Stimulated activated CD8-positive, alpha-beta memory T cell treated with anti-CD3 and anti-CD28 coated beads, Interleukin-2, amount 100 ng/mL, for 48 hours (primary cell): Measurements from ENCODE around the gene ZSWIM7.
"Not testable (repeated sequence)": the region's sequence is repeated elsewhere in the genome, so short reads cannot be mapped to it uniquely, and the experiment has no call there.

ENCODE experiments used
- DNase-seq, 2 donors: peaks; one replicate each; pipeline ENCODE4 v3.0.0-alpha.2; 2020; ENCODE audit warnings: low read depth in 2 of 2

Gene ZSWIM7

DNA sequence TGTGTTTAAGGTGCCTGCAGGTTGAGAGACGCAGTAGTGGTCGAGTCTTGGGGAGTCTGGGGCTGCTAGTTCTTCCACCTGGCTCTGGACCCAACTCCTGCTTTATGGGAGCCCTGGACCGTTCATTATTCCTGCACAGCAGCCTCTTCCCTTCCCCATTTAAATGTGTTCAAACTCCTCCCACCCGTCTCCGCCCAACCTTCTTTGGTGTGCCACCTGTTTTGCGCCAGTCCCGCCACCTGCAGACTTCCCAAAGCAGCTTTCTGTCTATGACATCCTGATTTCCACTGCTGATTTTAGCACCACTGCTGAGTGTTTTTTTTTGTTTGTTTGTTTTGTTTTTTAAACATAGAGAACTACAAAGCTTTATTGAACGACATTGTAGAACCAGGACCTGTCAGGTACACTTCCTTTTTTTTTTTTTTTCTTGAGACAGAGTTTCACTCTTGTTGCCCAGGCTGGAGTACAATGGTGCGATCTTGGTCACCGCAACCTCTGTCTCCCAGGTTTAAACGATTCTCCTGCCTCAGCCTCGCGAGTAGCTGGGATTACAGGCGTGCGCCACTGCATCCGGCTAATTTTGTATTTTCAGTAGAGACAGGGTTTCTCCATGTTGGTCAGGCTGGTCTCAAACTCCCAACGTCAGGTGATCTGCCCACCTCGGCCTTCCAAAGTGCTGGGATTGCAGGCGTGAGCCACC lies 41.7 kb downstream of the ZSWIM7 start:
- DNase-seq = no peak

DNA sequence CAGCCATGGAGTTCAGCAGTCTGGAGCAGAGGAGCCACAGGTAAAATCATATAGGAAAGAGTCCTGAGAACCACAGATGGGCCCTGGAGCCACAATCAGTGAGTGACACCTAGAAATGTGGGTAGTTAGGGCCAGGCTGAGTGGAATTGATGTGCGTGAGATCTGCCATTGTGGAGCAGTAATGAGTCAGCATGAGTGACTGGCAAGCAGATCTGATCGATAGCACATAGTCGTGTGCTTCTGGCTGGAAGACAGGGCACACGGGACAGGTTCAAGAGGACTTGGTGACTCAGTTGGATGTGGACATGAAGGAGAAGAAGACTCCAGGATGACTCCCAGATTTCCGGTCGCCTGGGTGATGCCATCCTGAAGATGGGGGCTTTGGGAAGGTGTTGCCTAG lies 42.3 kb downstream of the ZSWIM7 start:
- DNase-seq = peak in 1 of 2 donors; percentile 33

DNA sequence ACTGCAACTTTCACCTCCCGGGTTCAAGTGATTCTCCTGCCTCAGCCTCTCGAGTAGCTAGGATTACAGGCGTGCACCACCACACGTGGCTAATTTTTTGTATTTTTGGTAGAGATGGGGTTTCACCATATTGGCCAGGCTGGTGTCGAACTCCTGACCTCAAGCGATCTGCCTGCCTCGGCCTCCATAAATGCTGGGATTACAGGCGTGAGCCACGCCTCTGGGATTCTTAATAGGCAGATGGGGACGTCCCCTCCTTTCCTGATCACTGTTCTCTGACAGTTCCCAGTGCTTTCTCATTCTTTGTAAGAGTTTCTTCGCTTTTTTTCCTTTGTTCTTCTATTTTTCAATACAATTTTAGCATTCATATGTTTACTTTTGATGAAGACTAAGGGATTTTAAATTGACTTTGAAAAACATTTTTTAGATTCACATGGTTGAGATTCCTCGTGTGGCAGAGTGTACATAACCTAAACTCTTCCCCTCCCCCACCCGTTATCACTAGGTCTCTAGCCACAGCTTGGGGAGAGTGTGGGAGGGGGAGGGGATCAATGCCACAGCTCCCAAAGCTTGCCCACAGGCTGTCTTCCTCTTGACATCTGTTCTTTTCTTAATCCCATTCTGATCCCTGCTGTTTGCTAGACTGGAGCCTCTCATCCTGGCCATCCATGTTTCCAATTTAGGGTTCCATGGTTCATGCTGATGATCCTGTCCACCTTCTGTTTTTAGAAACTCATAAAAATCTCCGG lies 43.5 kb downstream of the ZSWIM7 start:
- no peak for DNase-seq

DNA sequence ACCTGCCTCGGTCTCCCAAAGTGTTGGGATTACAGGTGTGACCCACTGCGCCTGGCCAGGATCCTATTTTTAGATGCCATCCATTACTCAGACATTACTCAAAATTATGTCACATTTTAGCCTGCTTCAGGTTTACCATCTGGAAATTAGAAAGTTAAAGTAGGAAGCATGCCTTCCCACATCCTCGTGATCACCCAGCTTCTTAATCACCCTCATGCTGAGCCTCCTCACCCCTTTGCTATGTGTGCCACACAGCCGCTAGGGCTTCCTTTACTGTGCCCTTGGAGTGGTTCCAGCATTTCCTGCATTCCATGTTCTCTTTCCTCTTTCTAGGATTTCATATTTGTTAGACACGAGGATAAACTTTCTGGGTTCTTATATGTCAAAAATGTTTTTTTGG lies 45.3 kb downstream of the ZSWIM7 start:
- DNase-seq = no peak

DNA sequence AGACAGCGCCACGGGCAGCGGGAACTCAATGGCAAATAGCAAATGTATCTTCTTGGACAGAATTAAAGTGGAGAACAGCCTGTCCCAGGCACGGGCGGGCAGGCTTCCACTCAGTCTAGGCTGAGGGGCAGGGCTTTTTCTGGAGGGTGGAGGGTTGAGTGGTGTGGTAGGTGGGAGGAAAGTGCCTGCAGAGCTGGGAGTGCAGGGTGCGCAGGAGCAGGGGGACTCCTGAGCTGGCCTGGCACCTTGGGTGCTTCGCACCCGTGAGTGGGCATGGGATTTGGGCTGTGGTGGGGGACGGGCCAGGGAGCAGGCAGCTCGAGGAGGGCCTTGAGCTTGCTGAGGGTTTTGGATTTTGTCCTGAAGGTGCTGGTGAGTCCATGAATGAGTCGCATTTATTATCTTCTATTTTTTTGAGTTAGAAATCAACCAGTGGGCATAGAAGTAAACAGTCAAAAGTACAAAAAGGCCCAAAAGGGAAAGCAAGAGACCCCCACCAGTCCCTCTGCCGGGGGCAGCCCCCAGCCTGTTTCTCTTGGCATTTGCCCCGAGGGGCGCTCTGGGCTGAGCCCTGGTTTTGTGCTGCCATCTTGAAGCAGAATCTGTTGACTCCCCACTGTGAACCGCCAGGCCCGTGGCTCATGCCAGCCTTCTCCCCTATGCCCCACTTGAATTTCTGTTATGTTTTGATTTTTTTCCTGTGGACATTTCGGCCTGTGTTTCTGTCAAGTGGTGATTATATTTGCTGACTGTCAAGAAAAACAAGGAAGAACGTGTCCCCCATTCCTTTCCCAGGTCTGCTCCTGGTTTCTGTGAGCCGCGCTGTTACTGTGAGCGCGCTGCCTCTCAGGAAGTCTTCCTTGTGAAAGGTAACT lies 46.4 kb downstream of the ZSWIM7 start:
- DNase-seq = no peak

DNA sequence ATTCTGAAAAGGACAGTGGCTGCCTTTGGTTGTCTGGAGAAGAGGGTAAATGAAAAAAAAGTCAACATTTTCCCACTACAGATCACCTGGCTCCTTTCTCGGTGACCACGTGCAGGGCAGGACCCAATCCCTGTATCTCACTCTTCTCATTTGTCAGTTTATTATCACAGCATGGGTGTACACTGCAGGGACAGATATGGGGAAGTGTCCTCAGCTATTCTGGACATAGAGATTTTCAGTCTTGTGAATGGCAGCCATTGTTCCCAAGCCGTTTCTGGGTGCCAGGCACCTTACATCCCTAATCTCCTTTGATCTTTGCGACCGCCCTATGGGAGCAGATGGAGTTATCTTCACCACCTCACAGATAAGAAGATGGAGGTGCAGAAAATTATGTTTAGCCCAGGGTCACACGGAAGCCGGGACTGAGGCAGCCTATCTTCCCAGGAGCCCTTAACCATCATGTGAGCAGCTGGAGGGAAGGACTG lies 47.4 kb downstream of the ZSWIM7 start:
- DNase-seq = no peak

DNA sequence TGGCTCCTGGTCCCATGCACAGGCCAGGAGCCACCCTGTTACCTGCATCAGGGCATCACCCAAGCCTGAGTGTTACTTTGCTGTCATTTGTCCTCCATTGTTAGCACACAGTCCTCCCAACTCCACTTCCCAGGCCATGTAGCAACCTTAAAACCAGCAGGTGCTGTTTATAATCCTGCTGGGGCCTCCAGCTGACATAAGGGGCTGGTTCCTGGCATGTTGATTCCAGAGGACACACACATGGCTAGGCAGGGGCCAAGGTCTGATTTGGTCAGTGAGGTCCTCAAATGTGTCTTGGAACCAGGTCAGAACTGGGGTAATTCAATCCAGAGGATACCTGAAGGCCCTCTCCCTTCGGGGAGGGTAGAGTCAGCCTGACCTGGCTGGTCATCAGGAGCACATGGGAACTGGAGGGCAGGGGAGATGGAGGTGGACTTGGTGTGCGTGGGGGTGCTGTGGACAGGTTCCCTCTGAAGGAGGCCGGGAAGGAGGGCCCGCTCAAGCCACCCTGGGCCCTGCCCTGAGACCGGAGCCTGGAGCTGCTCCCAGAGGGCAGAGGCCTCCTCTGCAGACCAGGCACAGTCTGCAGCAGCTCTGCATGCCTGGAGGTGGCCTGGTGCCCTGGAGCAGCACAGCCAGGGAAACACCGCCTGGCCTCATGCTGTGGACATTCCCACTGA lies 48.0 kb downstream of the ZSWIM7 start:
- DNase-seq = no peak

DNA sequence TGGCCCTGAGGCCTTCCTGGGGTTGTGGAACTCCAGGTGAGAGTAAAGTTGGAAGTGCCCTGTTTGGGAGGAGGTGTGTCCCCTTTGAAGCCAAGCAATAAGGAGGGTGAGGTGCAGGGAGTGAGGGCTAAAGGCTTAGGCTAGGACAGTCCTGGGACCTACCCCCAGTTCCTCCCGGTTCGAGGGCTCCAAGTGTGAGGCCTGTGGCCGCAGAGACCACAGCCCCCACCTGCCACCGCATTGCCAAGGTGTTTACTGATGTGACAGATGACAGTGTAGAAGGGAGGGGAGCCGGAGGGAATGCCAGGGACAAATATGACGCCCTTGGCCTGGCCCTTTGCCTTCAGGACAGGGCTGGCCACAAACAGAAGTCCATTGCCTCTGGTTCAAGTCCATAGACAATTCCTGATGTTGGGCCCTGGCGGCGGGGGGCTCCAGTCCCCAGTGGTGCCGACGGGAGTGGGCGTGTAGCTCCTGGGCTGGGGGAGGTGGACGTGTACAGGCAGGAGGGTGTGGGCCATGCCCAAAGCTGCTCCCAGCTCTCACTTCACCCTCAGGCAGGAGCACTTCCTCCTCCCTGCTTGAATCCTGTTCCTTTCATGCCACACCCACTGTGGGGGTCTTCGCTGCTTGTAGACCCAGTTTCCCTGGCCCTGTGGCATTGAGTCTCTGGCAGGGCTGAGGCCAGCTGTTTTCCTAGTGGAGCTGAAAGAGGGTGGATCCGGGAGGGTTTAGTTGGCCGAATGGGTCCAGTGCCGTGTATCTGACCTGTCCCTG lies 51.3 kb downstream of the ZSWIM7 start:
- DNase-seq = no peak

DNA sequence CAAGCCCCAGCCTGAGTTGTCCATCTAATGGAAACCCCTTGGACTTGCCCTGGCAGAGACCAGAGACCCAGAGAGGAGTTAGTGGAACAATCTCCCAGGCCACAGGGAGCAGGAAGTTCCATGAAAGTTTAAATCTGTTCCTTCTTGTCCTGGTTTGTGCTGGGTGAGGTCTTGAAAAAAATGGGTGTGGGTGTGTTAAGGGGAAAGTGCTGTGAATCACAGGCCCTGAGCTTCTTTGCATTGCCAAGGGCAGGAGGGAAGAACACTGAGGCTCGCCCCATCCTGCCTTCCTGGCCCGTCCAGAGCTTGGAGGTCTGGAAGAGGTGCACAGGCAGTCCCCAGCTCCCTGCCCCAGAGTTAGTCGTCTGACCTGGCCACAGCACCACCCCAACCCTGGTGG lies 52.2 kb downstream of the ZSWIM7 start:
- DNase-seq = no peak

DNA sequence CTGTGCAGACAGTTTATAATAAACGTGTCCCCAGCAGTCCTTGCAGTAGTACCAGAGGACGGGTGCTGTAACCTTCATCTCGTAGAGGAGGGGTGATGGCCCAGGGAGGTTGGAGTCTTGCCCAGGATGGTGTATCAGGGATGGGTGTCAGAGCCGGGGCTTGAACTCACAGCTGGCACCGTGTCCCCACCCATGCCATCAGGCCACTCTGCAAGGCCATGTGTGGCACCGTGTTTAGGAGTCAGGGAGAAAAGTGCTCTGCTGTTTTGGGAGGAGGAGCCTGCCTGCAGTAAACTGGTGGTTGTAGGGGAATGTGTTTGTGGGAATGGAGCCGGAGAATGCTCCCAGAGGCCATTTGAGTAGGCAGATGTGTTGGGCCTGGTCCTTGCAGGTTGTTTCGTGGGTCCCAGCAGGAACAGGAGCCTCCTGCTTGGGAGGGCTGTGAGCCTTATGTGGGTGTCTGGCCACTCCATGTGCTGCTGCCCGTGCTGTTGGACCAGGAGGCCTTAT lies 52.8 kb downstream of the ZSWIM7 start:
- DNase-seq = no peak

DNA sequence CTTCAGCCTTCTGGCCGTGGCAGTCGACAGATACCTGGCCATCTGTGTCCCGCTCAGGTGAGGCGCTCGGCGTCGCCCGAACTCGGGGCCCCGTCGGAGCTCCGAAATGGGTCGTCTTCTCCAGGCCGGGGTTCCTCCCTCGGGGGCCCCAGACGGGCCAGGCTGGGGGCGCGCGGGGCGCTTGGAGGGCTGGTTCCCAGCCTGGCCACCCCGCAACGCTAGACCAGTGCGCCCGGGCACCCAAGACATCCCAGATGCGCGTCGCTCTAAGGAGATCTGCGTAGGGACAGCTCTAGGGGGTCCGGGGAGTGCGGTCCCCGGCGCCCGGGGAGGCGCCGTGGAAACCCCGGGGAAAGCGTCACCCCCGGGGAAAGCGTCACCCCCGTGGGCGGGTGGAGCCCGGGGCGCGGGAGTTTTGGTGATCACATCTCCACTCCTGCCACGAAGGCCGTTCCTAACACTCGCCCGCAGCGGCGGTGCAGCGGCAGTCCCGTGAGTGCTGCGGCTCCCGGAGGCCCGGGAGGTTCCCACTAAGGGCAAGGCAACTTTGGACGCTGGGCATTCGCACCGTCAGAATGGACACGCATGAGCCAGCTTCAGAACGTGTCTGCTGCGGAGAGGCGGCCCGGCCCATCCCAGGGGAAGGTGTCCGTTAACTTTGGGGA lies 53.8 kb downstream of the ZSWIM7 start:
- peak in 1 of 2 donors; percentile 13 for DNase-seq

DNA sequence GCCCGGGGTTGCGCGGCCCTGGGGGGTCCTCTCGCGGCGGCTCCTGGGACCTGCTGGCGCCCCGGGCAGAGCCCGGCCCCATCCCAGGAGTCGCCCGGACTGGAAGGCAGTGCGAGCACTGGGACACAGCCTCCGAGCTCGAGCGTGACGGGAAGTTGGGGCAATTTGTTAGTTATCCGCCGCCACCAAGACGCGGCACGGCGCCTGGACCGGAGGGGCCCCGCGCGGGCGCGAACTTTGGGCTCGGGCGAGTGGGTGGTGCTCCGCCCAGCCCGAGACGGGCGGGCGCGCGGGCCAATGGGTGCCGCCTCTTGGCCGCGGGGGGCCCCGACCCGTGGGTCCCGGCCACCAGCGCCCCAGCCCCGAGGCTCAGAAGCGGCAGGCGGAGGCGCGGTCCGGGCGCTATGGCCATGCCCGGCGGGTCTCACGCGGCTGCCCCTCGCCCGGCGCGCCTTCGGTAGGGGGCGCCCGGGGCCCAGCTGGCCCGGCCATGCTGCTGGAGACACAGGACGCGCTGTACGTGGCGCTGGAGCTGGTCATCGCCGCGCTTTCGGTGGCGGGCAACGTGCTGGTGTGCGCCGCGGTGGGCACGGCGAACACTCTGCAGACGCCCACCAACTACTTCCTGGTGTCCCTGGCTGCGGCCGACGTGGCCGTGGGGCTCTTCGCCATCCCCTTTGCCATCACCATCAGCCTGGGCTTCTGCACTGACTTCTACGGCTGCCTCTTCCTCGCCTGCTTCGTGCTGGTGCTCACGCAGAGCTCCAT lies 54.6 kb downstream of the ZSWIM7 start, which contains the start of gene ADORA2B:
ADORA2B (plus strand) TSS at position 372 of the 768 bp plus-strand sequence; CDS start at position 491, 119 bp downstream.
- DNase-seq = peak; percentile 40 to 46

DNA sequence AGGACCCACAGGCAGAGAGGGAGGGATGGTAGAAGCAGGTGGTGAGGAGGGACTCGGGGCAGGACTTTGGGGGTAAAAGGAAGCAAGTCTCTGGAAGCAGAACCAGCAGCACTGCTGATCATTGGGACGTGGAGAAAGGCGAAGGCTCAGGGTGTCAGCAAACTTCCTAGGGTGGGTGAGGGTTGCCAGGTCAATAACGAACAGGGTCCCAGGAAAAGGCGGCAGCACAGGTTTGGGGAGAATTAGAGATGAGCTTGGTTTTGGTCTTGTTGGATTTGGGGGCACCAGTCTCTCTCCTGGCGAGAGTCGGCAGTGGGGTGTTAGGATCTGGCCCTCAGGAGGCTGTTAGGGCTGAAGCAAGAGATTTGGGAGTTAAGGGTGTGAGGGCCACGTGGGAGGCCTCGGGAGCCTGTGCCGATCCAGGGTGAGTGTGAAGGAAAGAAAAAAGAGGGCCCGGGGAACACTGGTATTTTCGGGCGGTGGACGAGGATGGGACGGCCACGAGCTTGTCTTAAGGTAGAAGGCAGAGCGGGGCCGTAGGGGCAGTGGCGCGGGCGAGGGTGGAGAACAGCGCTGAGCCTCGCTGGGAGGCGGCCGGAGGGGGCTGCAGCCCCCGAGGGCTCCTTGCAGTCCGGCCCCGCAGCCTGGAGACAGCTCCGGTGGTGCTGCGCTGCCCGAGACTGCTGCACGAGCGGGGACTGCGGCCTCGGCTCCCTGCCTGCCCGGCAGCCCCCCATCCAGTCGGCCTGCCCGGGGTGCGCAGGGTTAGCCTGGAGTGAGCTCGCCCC lies 55.3 kb downstream of the ZSWIM7 start:
- DNase-seq = no peak

DNA sequence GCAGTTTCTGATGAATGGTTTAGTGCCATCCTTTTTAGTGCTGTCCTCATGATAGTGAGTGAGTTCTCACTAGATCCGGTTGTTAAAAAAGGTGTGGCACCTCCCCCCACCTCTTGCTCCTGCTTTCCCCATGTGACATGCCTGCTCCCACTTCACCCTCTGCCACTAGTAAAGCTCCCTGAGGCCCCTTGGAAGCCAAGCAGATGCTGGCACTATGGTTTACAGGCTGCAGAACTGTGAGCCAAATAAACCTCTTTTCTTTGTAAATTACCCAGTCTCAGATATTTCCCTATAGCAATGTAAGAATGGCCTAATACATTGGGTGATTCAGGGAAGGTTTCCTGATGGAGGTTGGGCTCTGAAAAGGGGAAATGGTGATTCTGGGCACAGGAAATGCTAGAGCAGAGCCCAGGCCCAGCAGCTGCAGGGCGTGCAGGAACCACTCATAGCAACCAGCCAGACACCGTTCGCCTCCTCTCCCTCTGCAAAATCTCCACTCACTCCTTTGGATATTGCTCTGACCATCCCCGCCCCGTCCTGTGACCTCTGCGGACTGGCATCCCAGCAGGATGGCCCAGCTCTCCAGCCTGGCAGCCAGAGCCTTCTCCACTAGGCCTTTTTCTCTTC lies 57.2 kb downstream of the ZSWIM7 start:
- no peak for DNase-seq

DNA sequence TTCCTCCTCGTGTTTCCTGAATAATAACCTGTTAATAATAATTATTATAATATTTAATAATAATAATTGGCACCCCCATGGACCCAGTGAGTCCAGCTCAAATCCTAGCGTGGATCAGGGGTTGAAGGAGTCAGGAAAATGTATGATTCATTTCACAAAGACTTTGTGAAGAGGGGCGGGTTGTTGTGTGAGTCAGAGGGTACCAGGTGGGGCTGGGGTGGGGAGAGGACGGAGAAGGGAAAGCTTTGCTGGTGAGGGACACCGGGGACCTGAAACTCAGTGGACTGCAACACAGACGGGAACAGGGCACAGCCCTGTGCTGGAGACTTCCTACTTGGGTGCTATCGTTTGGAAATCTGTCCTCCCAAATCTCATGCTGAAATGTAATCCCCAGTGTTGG lies 57.7 kb downstream of the ZSWIM7 start:
- DNase-seq = no peak

DNA sequence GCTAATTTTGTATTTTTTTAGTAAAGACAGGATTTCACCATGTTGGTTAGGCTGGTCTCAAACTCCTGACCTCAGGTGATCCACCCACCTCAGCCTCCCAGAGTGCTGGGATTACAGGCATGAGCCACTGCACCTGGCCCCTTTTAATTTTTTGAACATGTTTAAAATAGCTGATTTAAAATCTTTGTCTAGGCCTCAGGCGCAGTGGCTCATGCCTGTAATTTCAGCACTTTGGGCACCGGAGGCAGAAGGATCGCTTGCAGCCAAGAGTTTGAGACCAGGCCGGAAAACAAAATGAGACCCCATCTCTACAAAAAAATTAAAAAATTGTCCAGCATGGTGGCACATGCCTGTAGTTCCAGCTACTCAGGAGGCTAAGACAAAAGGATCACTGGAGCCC lies 63.0 kb downstream of the ZSWIM7 start:
- not testable (repeated sequence) for DNase-seq

DNA sequence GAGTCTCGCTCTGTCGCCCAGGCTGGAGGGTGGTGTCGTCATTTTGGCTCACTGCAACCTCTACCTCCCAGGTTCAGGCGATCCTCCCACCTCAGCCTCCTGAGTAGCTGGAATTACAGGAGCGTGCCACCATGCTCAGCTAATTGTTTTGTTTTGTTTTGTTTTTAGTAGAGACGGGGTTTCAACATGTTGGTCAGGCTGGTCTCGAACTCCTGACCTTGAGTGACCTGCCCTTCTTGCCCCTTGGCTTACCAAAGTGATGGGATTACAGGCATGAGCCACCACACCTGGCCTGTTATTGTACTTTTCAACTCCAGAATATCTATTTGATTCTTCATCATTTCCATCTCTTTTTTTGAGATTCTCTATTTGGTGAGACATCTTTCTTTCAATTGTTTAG lies 63.6 kb downstream of the ZSWIM7 start:
- no peak for DNase-seq

DNA sequence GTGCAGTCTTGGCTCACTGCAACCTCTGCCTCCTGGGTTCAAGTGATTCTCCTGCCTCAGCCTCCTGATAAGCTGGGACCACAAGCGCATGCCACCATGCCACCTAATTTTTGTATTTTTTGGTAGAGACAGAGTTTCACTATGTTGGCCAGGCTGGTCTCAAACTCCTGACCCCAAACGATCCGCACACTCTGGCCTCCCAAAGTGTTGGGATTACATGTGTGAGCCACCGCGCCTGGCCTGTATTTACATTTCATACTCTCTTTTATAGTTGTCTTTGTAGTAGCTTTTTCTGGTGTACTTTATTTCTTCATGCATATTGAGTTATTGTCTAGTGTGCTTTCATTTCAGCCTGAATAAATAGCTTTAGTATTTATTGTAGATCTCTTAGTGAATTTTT lies 64.6 kb downstream of the ZSWIM7 start:
- no peak for DNase-seq
